Measurements from ENCODE around the gene BLNK.
"Not testable (repeated sequence)": the region's sequence is repeated elsewhere in the genome, so short reads cannot be mapped to it uniquely, and the experiment has no call there.

Gene BLNK

DNA sequence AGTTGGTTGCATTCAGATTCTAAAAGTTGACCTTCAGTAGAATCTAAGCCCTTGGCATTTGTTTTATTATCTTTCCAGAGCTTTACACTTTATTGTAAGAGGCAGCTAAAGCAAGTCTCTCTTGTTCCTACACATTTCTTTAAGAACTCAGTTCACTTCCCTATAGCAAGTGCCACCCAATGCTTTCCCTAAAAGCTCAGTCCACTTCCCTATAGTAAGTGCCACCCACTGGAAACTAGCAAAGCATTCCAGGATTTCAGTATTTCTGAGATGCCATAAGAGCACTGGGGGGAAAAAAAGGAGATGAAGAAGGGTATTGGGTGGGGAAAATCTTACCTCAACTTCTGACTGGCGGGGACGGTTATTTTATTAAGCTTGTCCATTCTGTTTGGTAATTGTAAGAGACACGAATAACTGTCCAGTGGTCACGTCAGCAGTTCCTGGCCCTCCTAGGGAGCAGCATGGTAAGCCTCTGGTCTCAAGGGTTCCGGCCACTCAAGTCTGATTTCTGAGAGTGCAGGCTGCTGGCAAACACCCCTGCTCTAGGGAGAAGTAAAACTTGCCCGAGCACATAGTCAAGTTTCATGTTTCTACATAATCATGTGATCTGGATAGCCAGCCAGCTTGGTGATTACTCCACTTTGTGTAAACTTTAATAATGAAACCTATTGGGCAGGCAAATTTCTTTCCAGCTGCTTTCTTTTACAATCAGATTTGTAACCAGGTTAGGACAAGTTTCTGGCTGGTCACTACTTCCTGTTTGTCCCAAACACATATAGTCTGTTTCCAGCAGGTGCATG lies at the start of gene BLNK:
Gene BLNK, minus strand, starts transcription at position 554 of the 800 bp plus-strand sequence. Its CDS starts 171 bp downstream, at position 383.
- no peak for DNase-seq

DNA sequence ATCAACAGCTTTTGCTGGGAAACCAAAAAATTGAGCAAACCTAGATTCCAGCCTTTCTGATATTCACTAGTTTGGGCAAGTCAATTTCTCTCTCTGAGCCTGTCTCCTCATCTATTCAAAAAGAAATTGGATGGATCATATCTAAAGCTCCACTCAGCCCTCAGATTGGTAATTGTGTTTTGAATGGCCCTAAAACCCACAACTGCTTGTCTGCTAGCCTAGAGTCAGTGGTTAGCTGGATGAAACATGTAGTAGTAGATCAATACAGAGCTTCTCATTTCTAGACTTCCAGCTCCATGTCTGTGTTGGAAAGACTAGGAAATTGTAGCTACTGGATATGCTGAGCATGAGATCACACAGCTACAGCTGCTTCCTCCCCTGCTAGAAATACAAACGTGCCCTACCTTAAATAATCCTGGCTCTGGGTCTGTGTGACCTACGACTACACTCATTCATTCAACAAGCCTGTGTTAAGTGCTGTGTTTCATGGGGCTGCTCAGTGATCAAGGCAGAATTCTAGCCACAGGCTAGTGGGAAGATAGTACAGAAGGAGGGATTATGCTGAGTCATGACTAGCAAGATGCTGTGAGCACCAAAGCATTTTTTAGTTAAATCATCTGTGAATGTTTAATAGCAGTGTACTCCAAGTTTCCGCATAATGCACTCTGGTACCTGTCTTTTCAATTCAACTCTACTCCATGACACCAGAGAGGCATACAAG lies 48.5 kb upstream of the BLNK start:
- DNase-seq: no peak

DNA sequence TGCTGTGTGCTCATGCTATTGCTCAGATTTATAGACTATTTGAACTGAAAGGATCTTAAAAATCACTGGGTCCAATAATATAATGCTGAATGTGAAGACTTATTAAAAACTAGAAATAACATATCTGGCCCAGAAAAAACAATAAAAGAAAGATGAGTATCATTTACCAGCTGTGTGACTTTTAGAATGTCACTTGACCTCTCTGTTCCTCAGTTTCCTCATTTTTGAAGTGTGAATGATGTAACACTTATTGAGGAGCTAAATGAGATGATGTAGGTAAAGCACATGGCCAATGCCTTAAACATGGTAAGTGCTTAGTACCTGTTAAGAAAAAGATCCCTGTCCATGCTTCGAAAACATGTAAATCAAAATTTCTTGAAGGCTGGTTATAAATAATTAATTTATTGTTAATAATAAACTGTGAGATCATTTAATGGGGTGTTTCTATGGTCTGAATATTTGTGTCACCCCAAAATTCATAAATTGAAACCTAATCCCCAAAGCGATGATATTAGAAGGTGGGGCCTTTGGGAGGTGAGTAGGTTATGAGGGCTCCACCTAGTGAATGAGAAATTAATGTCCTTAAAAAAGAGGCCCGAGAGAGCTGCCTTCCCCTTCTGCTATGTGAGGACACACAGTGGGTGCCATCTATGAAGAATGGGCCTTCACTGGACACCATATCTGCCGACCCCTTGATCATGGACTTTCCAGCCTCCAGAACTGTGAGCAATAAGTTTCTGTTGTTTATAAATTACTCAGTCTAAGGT lies 45.9 kb upstream of the BLNK start:
- no peak for DNase-seq

DNA sequence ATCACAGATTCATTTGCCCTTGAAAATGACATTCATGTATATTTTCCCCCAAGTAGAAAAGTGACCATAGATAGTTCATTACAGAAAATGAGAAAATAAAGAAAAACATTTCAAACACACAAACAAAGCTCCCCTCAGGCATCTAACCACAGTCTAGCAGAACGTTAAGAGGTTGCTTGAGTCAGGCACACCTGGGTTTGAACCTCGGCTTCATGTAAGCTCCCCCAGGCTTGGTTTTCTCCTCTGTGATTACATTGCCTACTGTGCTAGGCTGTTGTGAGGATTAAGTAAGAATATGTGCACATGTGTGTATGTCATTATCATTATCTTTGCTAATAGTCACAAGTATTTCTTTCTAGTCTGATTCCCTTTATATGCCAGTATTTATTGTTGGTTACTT lies 42.0 kb upstream of the BLNK start:
- no peak for DNase-seq

DNA sequence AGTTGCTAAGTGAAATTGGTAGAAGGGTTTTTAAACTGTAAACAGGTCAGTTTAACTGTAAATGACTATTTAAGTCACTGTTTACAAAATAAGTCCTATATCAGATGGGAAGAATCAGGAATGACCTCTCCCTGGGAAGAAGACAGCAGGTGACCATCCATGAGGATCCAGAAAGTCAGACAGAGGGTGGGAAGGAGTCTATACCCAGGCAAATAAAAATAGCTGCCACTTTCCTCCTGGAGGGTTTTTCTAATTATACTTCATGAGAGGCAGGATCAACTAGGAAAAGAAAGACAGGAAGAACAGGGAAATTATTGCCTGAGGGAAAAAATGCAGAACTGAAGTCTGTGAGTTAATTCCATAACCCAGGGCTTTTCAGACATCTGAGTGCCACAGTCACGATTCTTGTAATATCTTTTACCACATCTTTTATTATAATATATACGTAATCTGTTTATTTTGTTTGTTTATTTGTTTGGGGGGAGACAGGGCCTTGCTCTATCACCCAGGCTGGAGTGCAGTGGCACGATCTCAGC lies 39.9 kb upstream of the BLNK start:
- DNase-seq: no peak

DNA sequence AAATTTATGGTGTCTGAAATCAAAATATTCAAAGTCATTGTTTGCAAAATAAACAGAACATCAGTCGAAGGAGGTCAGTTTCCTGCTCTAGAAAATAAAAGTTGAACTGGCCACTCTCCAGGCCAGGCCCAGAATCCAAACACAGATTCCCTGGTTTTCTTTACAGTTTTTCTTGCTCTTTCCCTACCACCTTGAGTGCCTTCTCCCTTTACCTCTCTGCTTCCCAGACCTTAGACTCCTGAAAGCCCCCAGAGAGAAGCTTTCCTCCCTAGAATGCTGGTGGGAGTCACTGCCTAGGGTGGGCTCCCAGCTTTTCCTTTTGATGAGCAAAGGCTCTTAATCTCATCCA lies 38.9 kb upstream of the BLNK start:
- DNase-seq: no peak

DNA sequence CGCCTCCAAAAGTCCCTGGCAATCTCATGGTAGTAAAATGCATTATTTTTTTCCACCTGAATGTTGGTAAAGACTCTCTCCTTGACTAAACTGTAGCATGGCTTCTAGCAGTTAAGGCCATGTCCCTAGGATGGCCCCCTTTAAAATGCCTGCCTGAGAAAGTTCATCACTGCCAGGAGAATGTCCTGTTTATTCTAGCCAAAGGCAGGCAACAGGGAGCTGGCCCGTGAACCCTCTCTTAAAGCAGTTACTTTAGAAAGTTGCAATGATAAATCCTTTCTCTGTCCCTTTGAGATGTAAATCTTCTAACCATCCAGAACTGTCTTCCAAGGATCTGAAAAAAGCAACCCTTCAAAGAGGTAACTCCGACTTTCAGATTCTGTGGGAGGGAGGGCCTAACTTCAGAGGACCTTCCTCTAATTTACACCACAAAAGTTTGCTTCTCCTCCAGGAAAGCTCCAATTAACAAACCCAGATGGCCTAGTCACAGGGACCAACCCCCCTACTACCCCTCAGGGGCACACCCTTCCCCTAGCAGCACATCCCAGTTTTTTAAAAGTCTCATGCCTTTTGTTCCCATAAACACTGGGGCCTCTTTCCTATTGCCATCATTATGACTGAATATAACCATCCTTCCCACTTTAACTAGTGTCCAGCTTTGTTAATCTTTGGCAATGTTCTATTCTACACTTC lies 38.4 kb upstream of the BLNK start:
- no peak for DNase-seq

DNA sequence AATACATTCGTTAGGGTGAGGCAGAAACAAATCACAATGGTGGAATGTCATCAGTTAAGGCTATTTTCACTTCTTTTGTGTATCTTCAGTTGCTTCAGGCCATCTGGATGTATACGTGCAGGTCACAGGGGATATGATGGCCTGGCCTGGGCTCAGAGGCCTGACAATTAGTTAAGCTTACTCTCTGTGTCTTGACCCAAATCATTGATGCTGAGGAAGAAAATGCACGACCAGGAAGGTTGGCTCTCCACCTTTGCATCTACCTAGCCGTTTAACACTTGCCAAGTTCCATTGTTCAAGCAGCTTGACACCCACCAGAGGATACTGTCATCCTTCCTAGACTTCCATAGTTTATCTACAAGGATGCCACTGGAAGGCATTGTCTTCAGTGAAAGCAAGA lies 37.5 kb upstream of the BLNK start:
- DNase-seq: not testable (repeated sequence)

DNA sequence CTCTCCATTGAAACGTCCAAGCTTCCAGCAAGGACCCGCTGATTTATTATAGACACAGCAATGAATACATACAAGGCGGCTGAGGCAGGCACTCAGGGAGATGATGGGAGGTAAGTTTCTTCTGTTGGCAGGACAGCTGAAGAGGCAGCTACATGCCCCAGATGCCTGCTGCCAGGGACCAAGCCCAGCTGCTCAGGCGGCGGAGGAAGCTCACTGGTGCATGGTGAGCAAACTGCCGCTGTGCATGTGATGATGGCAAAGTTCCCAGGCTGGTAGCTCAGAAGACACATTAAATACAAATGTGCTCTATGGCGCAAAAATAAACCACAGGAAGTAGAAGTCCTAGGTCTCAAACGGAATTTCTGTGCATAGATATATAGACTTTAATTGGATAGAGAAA lies 35.1 kb upstream of the BLNK start:
- DNase-seq: no peak

DNA sequence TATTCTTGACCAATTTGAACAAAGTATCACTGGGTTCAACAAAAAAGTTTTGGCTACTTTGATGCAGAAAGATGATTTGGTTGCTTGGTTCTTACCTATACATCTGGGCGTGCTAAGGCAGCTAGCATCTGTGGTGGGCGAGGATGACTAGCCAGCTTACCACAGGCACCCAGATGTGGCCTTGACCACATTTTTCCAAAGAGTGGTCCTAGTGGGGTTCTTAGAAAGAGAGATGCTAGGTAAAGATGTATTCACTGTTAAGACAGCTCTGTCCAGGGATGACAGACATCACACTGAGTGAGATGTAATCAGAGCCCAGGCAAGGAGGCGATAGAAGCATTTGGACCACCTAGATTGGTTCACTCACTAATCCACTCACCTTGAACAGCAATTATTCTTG lies 33.6 kb upstream of the BLNK start:
- DNase-seq: no peak

DNA sequence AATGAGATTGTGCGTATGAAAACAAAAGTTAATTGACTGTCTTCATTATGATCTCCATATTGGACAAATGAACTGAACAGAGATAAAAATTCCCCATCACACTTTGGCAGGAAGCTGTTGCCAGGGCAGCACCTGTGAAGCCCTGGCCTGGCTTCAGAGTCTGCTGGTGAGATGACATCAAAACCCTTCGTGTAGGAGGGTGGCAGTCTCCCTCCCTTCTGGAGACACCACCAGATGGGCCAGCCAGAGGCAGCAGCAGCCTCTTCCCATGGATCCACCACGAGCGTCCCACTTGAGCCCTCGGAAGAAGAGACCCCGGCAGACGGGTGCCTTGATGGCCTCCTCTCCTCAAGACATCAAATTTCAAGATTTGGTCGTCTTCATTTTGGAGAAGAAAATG lies 32.9 kb upstream of the BLNK start, which contains the start of gene DNTT:
Gene DNTT, plus strand, starts transcription at position 205 of the 400 bp plus-strand sequence. Its CDS starts 64 bp downstream, at position 269.
- no peak for DNase-seq

DNA sequence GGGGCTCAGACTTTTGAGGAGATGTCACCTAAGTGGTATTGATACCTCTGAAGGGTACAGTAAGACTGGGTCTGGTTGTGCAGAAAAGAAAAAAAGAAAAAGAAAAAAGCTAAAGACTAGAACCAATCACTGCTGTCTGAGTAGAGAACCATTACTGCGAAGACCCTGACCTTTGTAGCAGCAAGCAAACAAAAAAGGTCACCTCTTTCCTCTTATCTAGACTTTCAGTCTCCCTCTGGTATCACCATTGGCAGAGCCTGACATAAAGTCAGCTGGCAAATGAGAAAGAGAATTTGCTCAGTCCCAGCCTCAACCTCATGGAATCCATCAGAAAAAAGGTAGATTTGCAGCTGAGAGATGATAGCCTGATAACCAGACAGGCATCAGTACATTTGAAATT lies 30.2 kb upstream of the BLNK start:
- no peak for DNase-seq

DNA sequence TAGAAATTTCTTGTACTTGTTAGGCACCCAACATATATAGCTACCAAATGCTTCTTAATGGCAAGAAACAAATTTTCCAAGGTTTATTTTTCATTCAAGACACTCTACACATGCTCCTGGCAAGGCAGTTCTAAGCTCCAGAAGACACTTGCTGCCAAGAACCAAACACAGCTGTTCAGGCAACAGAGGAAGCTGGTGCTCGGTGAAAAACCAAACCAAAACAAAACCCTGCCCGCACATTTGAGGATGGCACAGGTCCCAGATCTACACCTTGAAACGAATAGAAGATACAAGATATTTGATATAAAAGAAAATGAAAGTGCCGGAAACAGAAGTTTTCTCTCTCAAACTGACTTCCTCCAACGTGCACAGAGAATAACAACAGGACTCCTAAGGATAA lies 28.0 kb upstream of the BLNK start:
- DNase-seq: no peak

DNA sequence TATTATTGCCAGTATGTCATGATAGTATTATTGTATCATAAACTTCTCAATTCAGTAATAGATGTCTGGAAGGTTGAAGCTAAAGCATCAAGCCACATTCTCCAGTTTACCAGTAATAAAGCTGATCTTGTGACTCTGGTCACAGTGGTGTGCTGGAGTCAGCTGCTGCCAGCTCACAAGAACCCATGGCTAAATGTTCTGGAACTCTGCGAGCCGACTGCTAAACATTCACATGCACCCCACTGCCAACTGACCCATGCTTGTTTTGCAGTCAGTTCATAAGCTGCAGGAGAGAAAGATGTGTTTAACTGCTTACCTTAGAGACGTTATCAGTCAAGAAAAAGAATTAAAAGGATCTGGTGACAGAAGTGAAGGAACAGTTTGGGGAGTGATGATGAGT lies 27.0 kb upstream of the BLNK start:
- no peak for DNase-seq

DNA sequence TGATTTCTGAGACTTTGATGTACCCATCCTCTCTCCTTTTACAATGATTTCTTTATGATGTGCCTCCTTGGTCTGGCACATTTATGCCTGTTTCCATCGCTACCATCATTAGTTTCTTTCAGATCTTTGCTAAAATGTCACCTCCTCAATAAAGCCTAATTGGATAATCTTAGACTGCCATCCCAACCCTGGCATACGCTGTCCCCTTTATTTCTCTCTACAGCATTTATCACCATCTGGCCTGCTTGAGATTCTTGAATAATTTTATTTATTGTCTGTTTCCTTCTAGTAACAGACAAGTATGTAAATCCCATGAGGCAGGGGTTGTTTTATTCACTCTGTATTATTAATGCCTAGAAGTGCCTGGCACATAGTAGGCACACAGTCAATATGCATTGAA lies 26.1 kb upstream of the BLNK start:
- no peak for DNase-seq

DNA sequence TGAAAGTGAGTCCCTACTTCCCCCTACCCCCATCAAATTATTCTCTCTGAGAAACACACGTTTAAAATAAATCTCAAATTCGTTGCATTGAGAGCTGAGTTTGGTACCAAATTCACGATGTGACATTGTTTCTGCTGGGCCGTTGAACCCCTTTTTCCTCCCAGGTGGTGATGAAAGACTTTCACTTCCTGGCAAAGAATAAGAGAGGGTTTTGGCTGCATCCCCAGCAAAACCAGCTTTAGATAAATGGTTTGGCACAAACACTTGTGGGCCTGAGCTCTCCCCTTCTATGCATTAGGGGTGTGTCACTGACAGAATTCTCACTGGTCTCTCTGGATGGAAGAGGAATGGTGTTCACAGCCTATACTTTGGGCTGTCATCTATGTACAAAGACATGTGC lies 24.1 kb upstream of the BLNK start:
- DNase-seq: no peak

DNA sequence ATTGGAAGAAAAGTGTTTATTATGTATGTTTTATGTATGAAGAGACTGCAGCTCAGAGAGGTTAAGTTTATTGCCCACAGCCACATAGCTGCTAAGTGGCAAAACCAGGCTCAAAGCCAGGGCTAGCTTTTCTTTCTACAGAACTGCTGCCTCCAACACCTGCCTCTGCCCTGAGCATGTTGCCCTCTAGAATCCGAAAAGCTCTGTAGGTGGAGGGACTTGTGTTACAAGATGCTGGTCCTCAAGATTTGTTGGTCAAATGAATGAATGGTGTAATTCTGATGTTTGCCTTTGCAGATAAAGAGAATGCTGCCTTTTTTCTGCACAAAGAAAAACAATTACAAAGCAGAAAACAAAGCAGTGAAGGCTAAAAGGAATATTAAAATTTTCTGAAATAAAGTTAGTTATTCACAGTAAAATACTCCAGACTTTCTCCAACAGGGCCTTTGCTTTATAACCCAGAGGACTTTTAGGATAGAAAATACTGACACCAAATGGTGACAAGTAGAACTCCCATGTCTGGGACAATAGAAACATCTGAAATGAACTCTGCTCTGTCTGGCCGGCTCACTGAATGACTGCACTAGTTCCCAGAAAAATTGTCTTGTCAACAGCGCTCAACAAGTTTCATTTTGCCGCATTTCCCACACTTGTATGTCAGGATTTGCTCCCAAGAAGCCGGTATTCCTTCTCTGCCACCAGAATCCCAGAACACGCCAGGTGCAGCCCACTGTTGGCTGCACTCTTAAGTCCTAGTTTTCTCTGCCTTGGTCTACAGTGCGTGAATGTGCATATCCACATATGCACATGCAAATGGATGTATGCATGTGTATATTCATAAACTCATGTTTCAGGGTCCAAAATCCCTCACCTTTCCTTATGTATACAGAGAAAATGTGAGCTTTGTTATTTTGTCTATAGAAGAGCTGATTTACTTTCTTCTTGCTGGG lies 21.9 kb upstream of the BLNK start:
- DNase-seq: peak; percentile 30

DNA sequence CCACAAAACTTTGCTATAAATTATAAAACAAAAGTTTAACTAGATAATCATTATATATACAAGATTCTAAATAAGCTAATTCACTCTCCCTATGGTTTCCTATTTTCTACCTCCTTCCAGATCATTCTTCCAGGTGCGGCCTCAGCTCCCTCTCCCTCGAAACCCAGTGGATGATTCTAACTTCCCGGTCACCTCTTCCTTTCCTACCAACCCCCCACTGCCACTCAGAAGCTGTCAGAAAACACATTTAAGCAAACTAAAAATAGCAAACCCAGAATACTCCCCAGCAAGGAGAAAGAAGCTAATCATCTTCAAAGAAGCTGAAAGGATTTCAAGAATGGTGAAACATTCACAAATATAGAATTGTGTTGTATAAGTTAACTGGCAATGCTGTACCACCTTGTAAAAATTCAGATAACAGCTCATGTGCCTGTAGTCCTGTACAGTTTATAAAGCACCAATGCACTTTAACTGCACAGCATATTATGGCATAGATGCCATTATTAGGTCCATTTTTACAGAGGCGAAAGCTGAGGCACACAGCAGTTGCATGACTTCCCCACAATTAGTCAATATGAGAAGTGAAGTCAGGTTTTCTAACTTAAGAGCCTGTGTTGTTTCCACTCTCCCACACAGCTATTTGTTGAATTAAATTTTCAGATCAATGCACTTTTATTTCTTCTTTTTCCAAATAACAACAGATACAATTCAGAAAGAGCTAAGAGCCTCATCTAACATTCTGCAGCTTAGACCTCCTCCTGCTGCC lies 19.2 kb upstream of the BLNK start:
- DNase-seq: no peak

DNA sequence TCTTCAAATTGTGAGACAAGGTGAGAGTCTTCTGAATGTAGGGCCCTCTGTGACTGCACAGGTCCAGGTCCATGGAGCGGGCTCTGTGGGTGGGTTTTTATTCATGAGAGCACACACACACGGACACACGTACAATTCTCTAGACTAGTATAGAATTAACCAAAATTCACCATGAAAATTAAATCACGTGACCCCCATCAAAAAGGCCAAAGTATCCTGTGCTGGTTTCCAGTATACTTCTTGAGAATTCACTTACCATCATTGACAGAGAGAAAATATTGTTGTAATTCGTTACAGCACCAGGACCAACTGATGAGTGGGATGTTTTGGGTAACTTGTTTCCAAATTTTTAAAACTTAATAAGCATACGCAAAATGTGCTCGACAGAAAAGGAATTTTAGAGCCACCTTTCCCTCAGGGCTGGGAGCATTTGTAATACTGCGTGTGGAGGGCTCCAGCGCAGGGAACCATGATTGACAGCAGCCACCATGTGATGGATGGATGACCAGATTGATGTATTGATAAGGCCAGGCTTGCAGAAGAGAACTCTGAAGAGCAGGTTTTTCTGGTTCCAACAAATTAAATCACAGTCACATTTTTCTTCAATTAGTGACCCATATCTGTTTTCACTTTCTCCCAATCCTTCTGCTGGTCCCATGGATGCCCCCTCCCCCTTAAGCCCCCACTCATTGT lies 18.0 kb upstream of the BLNK start:
- DNase-seq: no peak

DNA sequence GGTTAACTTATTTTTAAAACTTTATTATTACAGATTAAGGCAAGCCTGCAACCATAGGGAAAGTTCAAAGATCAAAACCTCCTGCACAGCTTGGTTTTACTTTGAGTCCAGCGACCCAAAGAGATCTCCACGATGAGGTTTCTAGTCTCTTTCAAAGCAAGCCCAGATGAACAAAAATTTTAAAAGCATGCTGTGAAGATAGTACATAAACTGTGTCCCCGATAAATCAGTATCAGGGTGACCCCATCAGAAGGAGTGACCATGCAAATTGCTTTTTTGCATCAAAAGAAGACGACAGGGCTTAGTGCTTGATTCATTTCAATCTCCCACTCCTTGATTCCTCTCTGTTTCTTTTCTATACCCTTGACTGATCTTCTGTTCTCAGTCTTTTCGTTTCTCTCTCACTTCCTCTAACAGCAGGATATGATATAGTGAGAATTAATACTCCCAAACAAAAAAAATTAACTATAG lies 16.8 kb upstream of the BLNK start:
- DNase-seq: no peak
